HCT116 (cell line): ENCODE measurements around the gene NDUFS2. TPM values are rescaled to one million over a fixed set of nuclear protein-coding genes. Genes with fewer than 3 reads are reported as not detected.

Source experiments
- ATAC-seq: fragments of 200-7000 bp; cut with Tn5 transposase; 2 replicates; pipeline ENCODE4 v1.9.1; 2020; ENCODE audit warnings: mild to moderate bottlenecking, moderate library complexity
- BruUV-seq: library from RNA; stranded (reverse); fragments of 400-500 nt; replicated peaks from 2 replicates; lab custom pipeline; 2021; lab: Mats Ljungman, UMichigan
- CTCF ChIA-PET: fragments of 300-600 bp; sonication (Branson Sonifier 250); formaldehyde crosslinking; loops from one replicate; lab custom pipeline; 2021; ENCODE audit warnings: antibody characterized with exemption; lab: Charles Lee
- POLR2A ChIA-PET: fragments of 300-600, 350-600 bp; sonication (Branson Sonifier 250); formaldehyde crosslinking; loops from one replicate; lab custom pipeline; 2021; ENCODE audit warnings: antibody characterized with exemption; lab: Charles Lee
- RAD21 ChIA-PET, 2 experiments: fragments of 300-600 bp; sonication (Branson Sonifier 250); formaldehyde crosslinking; loops; one replicate each; lab custom pipeline; 2023; ENCODE audit warnings: low total read pairs in 2 of 2; ENCODE audit not compliant: uncharacterized antibody in 2 of 2, unreplicated experiment in 2 of 2, low non-redundant PET in 1 of 2; lab: Charles Lee
- DNase-seq: peaks from one replicate; pipeline ENCODE4 v3.0.0-alpha.2; 2010; ENCODE audit warnings: low read depth, low spot score
- H2AFZ ChIP-seq: fragments of 200-600 bp; shearing (Covaris generic), sonication (generic); 2 replicates; pipeline ENCODE4 v1.6.1; 2017; ENCODE audit warnings: low read depth, mixed run types, mixed read lengths, antibody characterized with exemption, low read length; ENCODE audit not compliant: poor library complexity, severe bottlenecking
- H3K27ac ChIP-seq: 2 replicates; pipeline ENCODE4 v1.5.1; 2012; ENCODE audit warnings: low read depth, low read length
- H3K27me3 ChIP-seq: fragments of 200-600 bp; sonication (generic); 2 replicates; pipeline ENCODE4 v1.6.1; 2016; ENCODE audit warnings: mixed run types, low read length, mixed read lengths; ENCODE audit not compliant: insufficient read depth
- H3K36me3 ChIP-seq, 2 experiments: fragments of 200-500 bp in 1 of 2; fragments of 200-600 bp in 1 of 2; sonication (Bioruptor generic) in 1 of 2; sonication (generic) in 1 of 2; 2 replicates each; pipeline versions ENCODE4 v1.5.1 to v1.6.1; 2014 to 2016; ENCODE audit warnings: low read length in 2 of 2, inconsistent platforms in 1 of 2, mixed read lengths in 1 of 2, mixed run types in 1 of 2; ENCODE audit not compliant: insufficient read depth in 2 of 2, control insufficient read depth in 1 of 2
- H3K4me1 ChIP-seq, 2 experiments: fragments of 200-600 bp in 1 of 2; sonication (generic) in 1 of 2; 2 replicates each; pipeline versions ENCODE4 v1.5.1 to v1.6.1; 2012 to 2017; ENCODE audit warnings: low read length in 2 of 2, inconsistent platforms in 1 of 2, mild to moderate bottlenecking in 1 of 2, mixed read lengths in 1 of 2, mixed run types in 1 of 2, moderate library complexity in 1 of 2; ENCODE audit not compliant: insufficient read depth in 2 of 2, control insufficient read depth in 1 of 2
- H3K4me2 ChIP-seq: fragments of 200-600 bp; sonication (generic); 2 replicates; pipeline ENCODE4 v1.6.1; 2017; ENCODE audit warnings: mixed run types, low read length, mixed read lengths
- H3K4me3 ChIP-seq, 2 experiments: fragments of 200-600 bp in 1 of 2; sonication (generic) in 1 of 2; replicated peaks in 1 of 2; 2 replicates each; pipeline ENCODE4 v1.5.1; 2011 to 2016; ENCODE audit warnings: low read length in 2 of 2, control low read depth in 1 of 2, low read depth in 1 of 2, mild to moderate bottlenecking in 1 of 2, mixed read lengths in 1 of 2, mixed run types in 1 of 2
- H3K79me2 ChIP-seq: fragments of 200-600 bp; sonication (generic); 2 replicates; pipeline ENCODE4 v1.6.1; 2017; ENCODE audit warnings: mild to moderate bottlenecking, mixed run types, low read length, moderate library complexity, mixed read lengths; ENCODE audit not compliant: insufficient read depth
- H3K9ac ChIP-seq: fragments of 200-600 bp; sonication (generic); 2 replicates; pipeline ENCODE4 v1.6.1; 2016; ENCODE audit warnings: low read length, mixed read lengths
- H3K9me2 ChIP-seq: fragments of 200-600 bp; sonication (generic), shearing (Covaris generic); 2 replicates; pipeline ENCODE4 v1.6.1; 2017; ENCODE audit warnings: mixed run types, mild to moderate bottlenecking, moderate library complexity; ENCODE audit not compliant: insufficient read depth
- H3K9me3 ChIP-seq, 2 experiments: fragments of 200-500 bp in 1 of 2; fragments of 200-600 bp in 1 of 2; sonication (Bioruptor generic) in 1 of 2; sonication (generic) in 1 of 2; 2 replicates each; pipeline ENCODE4 v1.6.1; 2014 to 2017; ENCODE audit warnings: low read length in 2 of 2, mixed read lengths in 2 of 2, inconsistent platforms in 1 of 2, low read depth in 1 of 2, mild to moderate bottlenecking in 1 of 2, mixed run types in 1 of 2, moderate library complexity in 1 of 2; ENCODE audit not compliant: control insufficient read depth in 1 of 2, insufficient read depth in 1 of 2
- H4K20me1 ChIP-seq: fragments of 200-600 bp; sonication (generic), shearing (Covaris generic); 2 replicates; pipeline ENCODE4 v1.6.1; 2017; ENCODE audit warnings: mixed run types, mild to moderate bottlenecking, moderate library complexity; ENCODE audit not compliant: insufficient read depth
- CTCF ChIP-seq, 3 experiments: fragments of 200-600 bp in 1 of 3; sonication (generic) in 1 of 3; IDR thresholded peaks in 2 of 3; conservative IDR thresholded peaks in 1 of 3; 2 replicates each; pipeline ENCODE4 v1.5.1; 2012 to 2017; ENCODE audit warnings: low read depth in 2 of 3, low read length in 2 of 3, antibody characterized with exemption in 1 of 3, borderline replicate concordance in 1 of 3, control low read depth in 1 of 3, mild to moderate bottlenecking in 1 of 3, mixed read lengths in 1 of 3, mixed run types in 1 of 3, moderate library complexity in 1 of 3; ENCODE audit not compliant: insufficient read depth in 1 of 3
- EZH2phosphoT487 ChIP-seq: fragments of 200-600 bp; IDR thresholded peaks from 2 replicates; pipeline ENCODE4 v1.6.1; 2018; ENCODE audit warnings: antibody characterized with exemption, borderline replicate concordance
- JUND ChIP-seq: IDR thresholded peaks from 2 replicates; pipeline ENCODE4 v1.6.1; 2012
- RAD21 ChIP-seq: IDR thresholded peaks from 2 replicates; pipeline ENCODE4 v1.6.1; 2012; ENCODE audit warnings: low read depth, mild to moderate bottlenecking
- intact Hi-C: fragments of 100-400 bp; cut with micrococcal nuclease; formaldehyde crosslinking; loops from 2 replicates; pipeline ENCODE4 v1.10.0; 2022
- total RNA-seq: library from RNA; stranded (reverse); gene quantifications from one replicate; pipeline ENCODE4 v1.2.1, GENCODE V29; 2021; ENCODE audit not compliant: unreplicated experiment

The NDUFS2 gene
- total RNA-seq, 1 experiment from 2014 or later: 82.7 TPM

- Histone ChIP-seq H3K27ac (peak overlapping the region; percentile 69), H2AFZ (no peak overlapping the region), H3K4me2 (peak overlapping the region; percentile 93), H3K9me3 (no peaks in the 10 kb centered on the region), H3K36me3 (peaks cover 4 to 17% of the 10 kb centered on the region in 2 experiments), H3K79me2 (no peaks in the 10 kb centered on the region), H3K9me2 (no peaks in the 10 kb centered on the region), H3K9ac (peak overlapping the region; percentile 72), H3K4me1 (peaks cover 14 to 24% of the 10 kb centered on the region in 2 experiments; a peak in 3 of 4 replicates), H4K20me1 (no peaks in the 10 kb centered on the region), H3K4me3 (peak overlapping the region; percentile 66 to 72), H3K27me3 (no peaks in the 10 kb centered on the region)
- TF ChIP-seq JUND: no peak
- no peak for DNase-seq
- BruUV-seq: no TSS peak
- ATAC-seq: no peak
- intact Hi-C loops: loop anchor here (1.0 kb wide), 3 partner anchors 65 to 156 kb away; no protein-coding TSS in a partner anchor
- ChIA-PET RAD21 (no interaction called here), POLR2A (interaction anchor here (1.2 kb wide), 1 partner anchor 163 kb away, joined by 3 read pairs; no protein-coding TSS in a partner anchor), CTCF (interaction anchor here (0.8 to 3.1 kb wide), 8 partner anchors 10 to 446 kb away, joined by 3 to 46 read pairs (median 8); partner anchors contain the start of gene CFAP126)
These were observed 24.6 kb downstream of the NDUFS2 start for GRCh38 chr1:161226759-161227158.

GRCh38 chr1:161227196-161227871, 25.2 kb downstream of the NDUFS2 start:
- no peaks in the 10 kb centered on the region for H3K9me3 ChIP-seq
- TF ChIP-seq CTCF (IDR thresholded peaks at IDR 0.05 in 2 of 3, conservative IDR thresholded peaks at IDR 0.05 in 1 of 3; ENCODE audit: borderline replicate concordance in 1 of 3, insufficient read depth in 1 of 3, low read depth in 2 of 3, low read length in 2 of 3): peak; percentile 75 to 88 (median 87)
- no peak for TF ChIP-seq EZH2phosphoT487
- TF ChIP-seq RAD21: peak; percentile 76
- H3K36me3 ChIP-seq: peaks cover 4 to 17% of the 10 kb centered on the region in 2 experiments
- DNase-seq (peak; percentile 50), ATAC-seq (peak; percentile 68)
- H3K27ac ChIP-seq: peak overlapping the region; percentile 69
- no TSS peak for BruUV-seq
- ChIA-PET POLR2A (no interaction called here), CTCF (interaction anchor here (1.0 to 3.1 kb wide), 6 partner anchors 9 to 155 kb away, joined by 3 to 46 read pairs (median 14); partner anchors contain the start of gene CFAP126), RAD21 (interaction anchor here in 1 of 2 experiments (1.3 kb wide), 1 partner anchor 64 kb away, joined by 5 read pairs; no protein-coding TSS in a partner anchor)
- H3K27me3 ChIP-seq: no peaks in the 10 kb centered on the region
- H3K79me2 ChIP-seq: no peaks in the 10 kb centered on the region
- no peak overlapping the region for H2AFZ ChIP-seq
- H3K4me3 ChIP-seq: peak overlapping the region; percentile 66 to 72
- peak overlapping the region; percentile 93 for H3K4me2 ChIP-seq
- H3K9me2 ChIP-seq: no peaks in the 10 kb centered on the region
- H3K4me1 ChIP-seq: peaks cover 14 to 24% of the 10 kb centered on the region in 2 experiments; a peak in 3 of 4 replicates
- H4K20me1 ChIP-seq: no peaks in the 10 kb centered on the region
- intact Hi-C loops: loop anchor here (1.0 kb wide), 3 partner anchors 64 to 155 kb away; no protein-coding TSS in a partner anchor
- H3K9ac ChIP-seq: peak overlapping the region; percentile 72
